A549 (cell line): ENCODE results near the gene ZNF83.

Experiments used
- HOXB5 ChIP-seq: fragments of 250-450 bp; sonication (Bioruptor Pico); IDR thresholded peaks from 2 replicates; pipeline ENCODE4 v1.5.0; 2020; ENCODE audit warnings: mild to moderate bottlenecking, moderate library complexity
- RAD21 ChIP-seq, 2 experiments: fragments of >200 bp in 1 of 2; sonication (Bioruptor Twin) in 1 of 2; formaldehyde crosslinking in 1 of 2; IDR thresholded peaks in 1 of 2; conservative IDR thresholded peaks in 1 of 2; 2 replicates in 1 of 2; 3 replicates in 1 of 2; pipeline ENCODE4 v1.6.1; 2012 to 2018; ENCODE audit warnings: inconsistent platforms in 1 of 2
- TF ChIP-seq, protein P1 (sequence below): IDR thresholded peaks from 2 replicates; pipeline ENCODE4 v1.6.1; 2012

DNA sequence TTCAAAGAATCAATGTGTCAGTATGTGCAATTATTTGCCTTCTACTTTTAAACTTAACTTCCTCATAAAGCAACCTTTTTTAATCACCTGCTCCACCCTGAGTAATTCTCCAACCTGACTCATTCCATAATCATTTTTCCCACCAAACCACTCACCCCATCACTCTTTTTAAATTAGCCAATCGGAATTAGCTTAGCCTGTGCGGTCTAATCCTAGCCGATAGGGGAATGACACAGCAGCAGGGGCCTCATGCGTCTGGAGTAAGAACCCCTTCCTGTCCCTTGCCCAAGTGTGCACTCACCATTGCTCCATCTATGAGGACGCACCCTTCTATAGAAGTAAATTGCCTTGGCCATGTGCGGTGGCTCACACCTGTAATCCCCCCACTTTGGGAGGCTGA is 27.4 kb upstream of the ZNF83 start:
- no peak for TF ChIP-seq HOXB5
- TF ChIP-seq RAD21 (conservative IDR thresholded peaks at IDR 0.05 in 1 of 2, IDR thresholded peaks at IDR 0.05 in 1 of 2), result no peak
- TF ChIP-seq, protein P1, sequence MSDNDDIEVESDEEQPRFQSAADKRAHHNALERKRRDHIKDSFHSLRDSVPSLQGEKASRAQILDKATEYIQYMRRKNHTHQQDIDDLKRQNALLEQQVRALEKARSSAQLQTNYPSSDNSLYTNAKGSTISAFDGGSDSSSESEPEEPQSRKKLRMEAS, result no peak
